SK-N-SH (cell line): ENCODE results near the gene CYREN. TPM values are rescaled to one million over a fixed set of nuclear protein-coding genes. Genes with fewer than 3 reads are reported as not detected.
"Not testable (repeated sequence)": the region's sequence is repeated elsewhere in the genome, so short reads cannot be mapped to it uniquely, and the experiment has no call there.

Experiments used
- CTCF ChIA-PET: fragments of 300-600, 350-600 bp; formaldehyde crosslinking; extraction: SDS; loops from one replicate; lab custom pipeline; 2021; lab: Yijun Ruan, JAX
- POLR2A ChIA-PET: fragments of 350-600 bp; sonication (Branson Sonifier 250); formaldehyde crosslinking; extraction: SDS; loops from one replicate; lab custom pipeline; 2020; ENCODE audit warnings: antibody characterized with exemption, inconsistent platforms; lab: Yijun Ruan, JAX
- DNase-seq: peaks from one replicate; pipeline ENCODE4 v3.0.0; 2012
- H2AFZ ChIP-seq: fragments of 200-600 bp; sonication (generic); 2 replicates; pipeline ENCODE4 v1.8.1; 2016; ENCODE audit warnings: antibody characterized with exemption, mild to moderate bottlenecking, low read depth
- H3F3A ChIP-seq: fragments of 200-600 bp; sonication (generic); replicated peaks from 2 replicates; pipeline ENCODE3; 2016; ENCODE audit warnings: antibody characterized with exemption, mild to moderate bottlenecking; ENCODE audit not compliant: insufficient read depth
- H3K27ac ChIP-seq, 2 experiments: fragments of 200-500 bp in 1 of 2; fragments of 200-600 bp in 1 of 2; sonication (Bioruptor generic) in 1 of 2; sonication (generic), shearing (Covaris generic) in 1 of 2; 2 replicates each; pipeline versions ENCODE4 v1.5.1 to v1.6.1; 2014 to 2016; ENCODE audit warnings: low read depth in 2 of 2, inconsistent platforms in 1 of 2, low read length in 1 of 2, mild to moderate bottlenecking in 1 of 2, mixed read lengths in 1 of 2
- H3K27me3 ChIP-seq: fragments of 200-600 bp; sonication (generic), shearing (Covaris generic); 2 replicates; pipeline ENCODE4 v1.6.1; 2016; ENCODE audit warnings: mixed run types; ENCODE audit not compliant: insufficient read depth
- H3K36me3 ChIP-seq, 2 experiments: fragments of 200-500 bp in 1 of 2; fragments of 200-600 bp in 1 of 2; sonication (Bioruptor generic) in 1 of 2; sonication (generic) in 1 of 2; replicated peaks in 1 of 2; 2 replicates each; pipeline versions ENCODE3 to v1.5.1; 2014 to 2016; ENCODE audit warnings: low read length in 1 of 2, mild to moderate bottlenecking in 1 of 2; ENCODE audit not compliant: insufficient read depth in 2 of 2, control insufficient read depth in 1 of 2
- H3K4me1 ChIP-seq, 2 experiments: fragments of 200-500 bp in 1 of 2; fragments of 200-600 bp in 1 of 2; sonication (Bioruptor generic) in 1 of 2; sonication (generic), shearing (Covaris generic) in 1 of 2; 2 replicates each; pipeline versions ENCODE4 v1.5.1 to v1.6.1; 2014 to 2016; ENCODE audit warnings: low read depth in 1 of 2, low read length in 1 of 2, mixed run types in 1 of 2; ENCODE audit not compliant: insufficient read depth in 2 of 2, control insufficient read depth in 1 of 2
- H3K4me2 ChIP-seq: fragments of 200-600 bp; sonication (generic), shearing (Covaris generic); 2 replicates; pipeline ENCODE4 v1.6.1; 2017; ENCODE audit warnings: mixed run types
- H3K4me3 ChIP-seq, 2 experiments: fragments of 200-500 bp in 1 of 2; fragments of 200-600 bp in 1 of 2; sonication (Bioruptor generic) in 1 of 2; sonication (generic), shearing (Covaris generic) in 1 of 2; 2 replicates each; pipeline versions ENCODE4 v1.5.1 to v1.8.1; 2014 to 2016; ENCODE audit warnings: low read depth in 2 of 2, inconsistent platforms in 1 of 2, low read length in 1 of 2, mild to moderate bottlenecking in 1 of 2, mixed read lengths in 1 of 2, moderate library complexity in 1 of 2
- H3K79me2 ChIP-seq: fragments of 200-600 bp; sonication (generic); 2 replicates; pipeline ENCODE4 v1.8.1; 2017; ENCODE audit warnings: mild to moderate bottlenecking; ENCODE audit not compliant: insufficient read depth
- H3K9ac ChIP-seq: fragments of 200-600 bp; sonication (generic); 2 replicates; pipeline ENCODE4 v1.6.1; 2017; ENCODE audit warnings: mixed run types
- H3K9me2 ChIP-seq: fragments of 200-600 bp; sonication (generic); 2 replicates; pipeline ENCODE4 v1.6.1; 2017; ENCODE audit warnings: mixed run types
- H3K9me3 ChIP-seq: fragments of 200-600 bp; sonication (generic); 2 replicates; pipeline ENCODE4 v1.6.1; 2017; ENCODE audit warnings: mixed run types, mild to moderate bottlenecking, moderate library complexity
- H4K20me1 ChIP-seq: fragments of 200-600 bp; sonication (generic); 2 replicates; pipeline ENCODE4 v1.6.1; 2017; ENCODE audit warnings: mild to moderate bottlenecking, mixed run types; ENCODE audit not compliant: insufficient read depth
- CTCF ChIP-seq: fragments of 200-600 bp; sonication (generic); IDR thresholded peaks from 2 replicates; pipeline ENCODE4 v1.6.1; 2017; ENCODE audit warnings: antibody characterized with exemption, mild to moderate bottlenecking, moderate library complexity
- EZH2phosphoT487 ChIP-seq: fragments of 200-600 bp; sonication (generic); IDR thresholded peaks from 2 replicates; pipeline ENCODE4 v1.6.1; 2017; ENCODE audit warnings: low read depth, mixed run types, mild to moderate bottlenecking, antibody characterized with exemption, moderate library complexity, borderline replicate concordance
- FOSL2 ChIP-seq: IDR thresholded peaks from 2 replicates; pipeline ENCODE4 v1.4.0; 2012; ENCODE audit warnings: low read depth, mild to moderate bottlenecking, moderate library complexity, borderline replicate concordance
- GABPA ChIP-seq: IDR thresholded peaks from 2 replicates; pipeline ENCODE4 v1.4.0; 2012; ENCODE audit warnings: low read depth, mild to moderate bottlenecking
- GATA2 ChIP-seq: sonication (generic); formaldehyde crosslinking; IDR thresholded peaks from 2 replicates; pipeline ENCODE4 v1.5.0; 2020; ENCODE audit warnings: mild to moderate bottlenecking, missing genetic modification reagents
- JUND ChIP-seq: IDR thresholded peaks from 2 replicates; pipeline ENCODE4 v1.4.0; 2012
- MAX ChIP-seq: IDR thresholded peaks from 2 replicates; pipeline ENCODE4 v1.4.0; 2012; ENCODE audit warnings: low read depth
- MEF2A ChIP-seq: IDR thresholded peaks from 2 replicates; pipeline ENCODE4 v1.4.0; 2012; ENCODE audit warnings: low read depth, borderline replicate concordance
- MXI1 ChIP-seq: IDR thresholded peaks from 2 replicates; pipeline ENCODE4 v1.6.1; 2012; ENCODE audit warnings: mild to moderate bottlenecking, low read depth, low read length, improper control_type of control experiment
- NFIC ChIP-seq: IDR thresholded peaks from 2 replicates; pipeline ENCODE4 v1.4.0; 2012; ENCODE audit warnings: borderline replicate concordance
- NRF1 ChIP-seq: IDR thresholded peaks from 2 replicates; pipeline ENCODE4 v1.6.1; 2012; ENCODE audit warnings: low read depth, mild to moderate bottlenecking, low read length
- PBX3 ChIP-seq: IDR thresholded peaks from 2 replicates; pipeline ENCODE4; 2012
- POLR2AphosphoS5 ChIP-seq: IDR thresholded peaks from 2 replicates; pipeline ENCODE4 v1.6.1; 2012; ENCODE audit warnings: low read depth, low read length
- RCOR1 ChIP-seq: fragments of 150-350 bp; IDR thresholded peaks from 2 replicates; pipeline ENCODE4 v1.6.1; 2017; ENCODE audit warnings: antibody characterized with exemption, low read length
- RFX5 ChIP-seq: IDR thresholded peaks from 2 replicates; pipeline ENCODE4 v1.6.1; 2012; ENCODE audit warnings: mild to moderate bottlenecking, improper control_type of control experiment, low read length
- RXRA ChIP-seq: IDR thresholded peaks from 2 replicates; pipeline ENCODE4 v1.4.0; 2012; ENCODE audit warnings: low read depth, mild to moderate bottlenecking, borderline replicate concordance
- SIN3A ChIP-seq: IDR thresholded peaks from 2 replicates; pipeline ENCODE4 v1.6.1; 2012; ENCODE audit warnings: low read depth, mild to moderate bottlenecking, low read length, moderate library complexity, borderline replicate concordance
- SMC3 ChIP-seq: IDR thresholded peaks from 2 replicates; pipeline ENCODE4 v1.6.1; 2012; ENCODE audit warnings: low read depth, low read length, improper control_type of control experiment
- TAF1 ChIP-seq: IDR thresholded peaks from 2 replicates; pipeline ENCODE4 v1.6.1; 2012; ENCODE audit warnings: low read depth, mild to moderate bottlenecking, low read length, moderate library complexity, borderline replicate concordance
- TEAD4 ChIP-seq: IDR thresholded peaks from 2 replicates; pipeline ENCODE4 v1.4.0; 2012; ENCODE audit warnings: mild to moderate bottlenecking, borderline replicate concordance; ENCODE audit not compliant: insufficient read depth
- YY1 ChIP-seq: IDR thresholded peaks from 2 replicates; pipeline ENCODE4 v1.4.0; 2012; ENCODE audit warnings: low read depth, mild to moderate bottlenecking
- WGBS: methylation state at CpG from one replicate; pipeline ENCODE4 v1.1.6; 2017; ENCODE audit warnings: low lambda C conversion rate; 5-methylcytosine and 5-hydroxymethylcytosine counted together
- polyA plus RNA-seq, 3 experiments: library from polyadenylated mRNA; depleted of rRNA; stranded (reverse); fragments of >200 nt; gene quantifications; 2 replicates each; pipeline ENCODE4 v1.2.3, GENCODE V29; 2012
- TF ChIP-seq, protein P1 (sequence below): fragments of 150-350 bp; IDR thresholded peaks from 2 replicates; pipeline ENCODE4 v1.6.1; 2016; ENCODE audit warnings: mild to moderate bottlenecking, low read depth, low read length

CYREN gene
- polyA plus RNA-seq, 1 of the 3 experiments (the other 2 are of a cell fraction) = 53.4 TPM

- not testable (repeated sequence) for H3K4me1 ChIP-seq, H3K27me3 ChIP-seq, H3K9me2 ChIP-seq, H3F3A ChIP-seq, H3K79me2 ChIP-seq, H3K9me3 ChIP-seq, H4K20me1 ChIP-seq, H3K36me3 ChIP-seq
- Histone ChIP-seq H3K27ac (peak overlapping the region; percentile 81 to 90), H3K4me2 (peak overlapping the region; percentile 86), H3K4me3 (peak overlapping the region; percentile 92 to 99), H3K9ac (peak overlapping the region; percentile 78), H2AFZ (peak overlapping the region; percentile 98)
- TF ChIP-seq RCOR1 = peak; percentile 7; the same call in 1 of the 2 replicates
- peak; percentile 36 for TF ChIP-seq MAX
- TF ChIP-seq YY1 = 0 out of 2 replicates have a peak, but pooled peaks have one; percentile 6
- 13% methylated on average over 30 of the region's 30 CpGs for WGBS
- POLR2A ChIA-PET = interaction anchor here (0.5 to 2.0 kb wide), 5 partner anchors 10 to 384 kb away, joined by 3 to 8 read pairs (median 5); no protein-coding TSS in a partner anchor
- CTCF ChIA-PET = interaction anchor here (1.3 to 1.7 kb wide), 2 partner anchors 10 to 69 kb away, joined by 6 read pairs; no protein-coding TSS in a partner anchor
- peak; percentile 45 for DNase-seq
Observed at GRCh38 chr7:135211946-135212685, 41.6 kb upstream of the CYREN start.

GRCh38 chr7:135211179-135211945 lies 40.9 kb upstream of the CYREN start, which contains the start of gene WDR91:
Gene WDR91, minus strand, starts transcription at chr7:135211526. Its CDS starts 24 bp downstream, at chr7:135211502.
- WGBS = 1% methylated on average over 32 of the region's 82 CpGs
- no peaks in the 10 kb centered on the region for H3K9me3 ChIP-seq
- TF ChIP-seq JUND (no peak), MEF2A (no peak), NRF1 (peak; percentile 21; the same call in 1 of the 2 replicates), EZH2phosphoT487 (no peak), SIN3A (no peak), PBX3 (no peak), TEAD4 (no peak), GABPA (no peak), RCOR1 (no peak), GATA2 (CRISPR knock-in tag) (no peak), TAF1 (peak; percentile 96), RFX5 (no peak), POLR2AphosphoS5 (peak; percentile 84), NFIC (no peak), FOSL2 (no peak; the same call in 1 of the 2 replicates), SMC3 (no peak), MXI1 (0 out of 2 replicates have a peak, but pooled peaks have one; percentile 79), RXRA (no peak), CTCF (peak; percentile 33)
- TF ChIP-seq, protein P1, sequence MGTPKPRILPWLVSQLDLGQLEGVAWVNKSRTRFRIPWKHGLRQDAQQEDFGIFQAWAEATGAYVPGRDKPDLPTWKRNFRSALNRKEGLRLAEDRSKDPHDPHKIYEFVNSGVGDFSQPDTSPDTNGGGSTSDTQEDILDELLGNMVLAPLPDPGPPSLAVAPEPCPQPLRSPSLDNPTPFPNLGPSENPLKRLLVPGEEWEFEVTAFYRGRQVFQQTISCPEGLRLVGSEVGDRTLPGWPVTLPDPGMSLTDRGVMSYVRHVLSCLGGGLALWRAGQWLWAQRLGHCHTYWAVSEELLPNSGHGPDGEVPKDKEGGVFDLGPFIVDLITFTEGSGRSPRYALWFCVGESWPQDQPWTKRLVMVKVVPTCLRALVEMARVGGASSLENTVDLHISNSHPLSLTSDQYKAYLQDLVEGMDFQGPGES = no peak

More at GRCh38 chr7:135211179-135211945, 40.9 kb upstream of the CYREN start, which contains the start of gene WDR91:
- Histone ChIP-seq H3K4me1 (peaks cover 0 to 6% of the 10 kb centered on the region in 2 experiments; a peak in 2 of 4 replicates), H3K27me3 (no peaks in the 10 kb centered on the region), H3K36me3 (no peaks in the 10 kb centered on the region), H4K20me1 (no peaks in the 10 kb centered on the region), H3K9ac (peak within 1 kb of the TSS; percentile 80), H3K27ac (peak within 1 kb of the TSS; percentile 81 to 90), H2AFZ (peak within 1 kb of the TSS; percentile 98), H3F3A (peaks cover 5% of the 10 kb centered on the region), H3K79me2 (no peaks in the 10 kb centered on the region), H3K4me2 (peak within 1 kb of the TSS; percentile 86), H3K9me2 (no peaks in the 10 kb centered on the region), H3K4me3 (peak within 1 kb of the TSS; percentile 92 to 99)
- ChIA-PET POLR2A (interaction anchor here (0.5 to 2.0 kb wide), 6 partner anchors 9 to 385 kb away, joined by 3 to 8 read pairs (median 6); partner anchors contain the start of gene CYREN), CTCF (interaction anchor here (1.0 to 1.7 kb wide), 4 partner anchors 9 to 70 kb away, joined by 3 to 6 read pairs (median 5); partner anchors contain the start of gene CYREN)
- peak; percentile 100 for DNase-seq
